Subcutaneous adipose tissue (tissue), 4 donors: ENCODE results near the gene LDLRAD3. TPM values are rescaled to one million over a fixed set of nuclear protein-coding genes. Genes with fewer than 3 reads are reported as not detected.

Experiments used
- total RNA-seq, 4 donors: library from RNA; depleted of rRNA; stranded (reverse); fragments of >200 nt; gene quantifications; one replicate each; pipeline ENCODE4 v1.1.0, GENCODE V29; 2016
- TF ChIP-seq, protein P1 (sequence below): fragments of 450-650 bp; IDR thresholded peaks from one replicate; pipeline ENCODE4 v1.5.1; 2016; ENCODE audit warnings: low read depth, mild to moderate bottlenecking, control low read depth, antibody characterized with exemption, moderate library complexity

LDLRAD3 gene
- total RNA-seq, 4 donors from 2014 or later, result 22.8 to 39.6 (median 29.4) TPM

DNA sequence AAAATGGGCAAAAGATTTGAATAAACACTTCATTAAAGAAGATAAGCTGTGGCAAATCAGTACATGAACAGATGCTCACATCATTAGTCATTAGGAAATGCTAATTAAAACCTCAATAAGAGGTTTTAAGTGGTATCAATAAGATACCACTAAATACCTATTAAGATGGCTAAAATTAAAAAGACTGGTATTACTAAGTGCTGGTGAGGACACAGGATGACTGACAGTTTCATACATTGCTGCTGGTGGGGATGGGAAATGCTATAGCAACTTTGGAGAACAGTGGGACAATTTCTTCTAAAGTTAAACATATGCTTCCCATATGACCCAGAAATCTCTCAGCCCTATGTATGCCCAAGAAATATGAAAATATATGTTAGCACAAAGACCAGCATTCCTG is 276.1 kb downstream of the LDLRAD3 start:
- TF ChIP-seq, protein P1, sequence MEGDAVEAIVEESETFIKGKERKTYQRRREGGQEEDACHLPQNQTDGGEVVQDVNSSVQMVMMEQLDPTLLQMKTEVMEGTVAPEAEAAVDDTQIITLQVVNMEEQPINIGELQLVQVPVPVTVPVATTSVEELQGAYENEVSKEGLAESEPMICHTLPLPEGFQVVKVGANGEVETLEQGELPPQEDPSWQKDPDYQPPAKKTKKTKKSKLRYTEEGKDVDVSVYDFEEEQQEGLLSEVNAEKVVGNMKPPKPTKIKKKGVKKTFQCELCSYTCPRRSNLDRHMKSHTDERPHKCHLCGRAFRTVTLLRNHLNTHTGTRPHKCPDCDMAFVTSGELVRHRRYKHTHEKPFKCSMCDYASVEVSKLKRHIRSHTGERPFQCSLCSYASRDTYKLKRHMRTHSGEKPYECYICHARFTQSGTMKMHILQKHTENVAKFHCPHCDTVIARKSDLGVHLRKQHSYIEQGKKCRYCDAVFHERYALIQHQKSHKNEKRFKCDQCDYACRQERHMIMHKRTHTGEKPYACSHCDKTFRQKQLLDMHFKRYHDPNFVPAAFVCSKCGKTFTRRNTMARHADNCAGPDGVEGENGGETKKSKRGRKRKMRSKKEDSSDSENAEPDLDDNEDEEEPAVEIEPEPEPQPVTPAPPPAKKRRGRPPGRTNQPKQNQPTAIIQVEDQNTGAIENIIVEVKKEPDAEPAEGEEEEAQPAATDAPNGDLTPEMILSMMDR, result no peak

DNA sequence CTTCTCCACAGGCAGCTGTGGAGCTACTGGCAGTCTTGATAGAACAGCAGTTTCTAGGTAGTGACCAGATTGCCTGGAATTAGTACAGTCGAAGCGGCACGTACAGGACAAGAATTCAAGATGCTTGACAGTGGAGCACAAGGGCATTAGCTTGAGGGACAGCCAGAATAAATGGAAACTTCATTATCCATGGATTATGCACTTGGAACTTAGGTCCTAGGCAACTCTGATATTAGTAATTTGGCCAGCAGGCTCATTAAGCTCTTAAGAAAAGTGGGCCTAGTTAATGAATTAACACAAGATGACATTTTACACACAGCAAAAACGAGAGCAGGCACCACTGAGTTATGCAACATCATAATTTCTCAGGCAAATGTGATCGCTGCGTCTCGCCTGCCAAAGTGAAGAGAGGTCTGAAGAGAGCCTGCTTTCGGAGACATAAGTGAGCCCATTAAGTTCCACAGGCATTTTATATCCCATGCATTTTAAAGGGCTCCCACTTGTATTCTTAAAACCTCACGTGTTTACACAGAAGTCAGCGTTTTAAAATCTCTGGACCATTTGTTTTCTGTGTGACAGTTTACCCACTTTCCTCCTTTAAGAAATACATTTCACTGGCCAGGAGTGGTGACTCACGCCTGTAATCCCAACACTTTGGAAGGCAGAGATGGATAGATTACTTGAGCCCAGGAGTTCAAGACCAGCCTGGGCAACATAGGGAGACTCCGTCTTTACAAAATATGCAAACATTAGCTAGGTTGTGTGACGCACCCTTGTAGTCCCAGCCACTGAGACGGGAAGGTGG is 279.2 kb downstream of the LDLRAD3 start:
- TF ChIP-seq, protein P1, result no peak

GRCh38 chr11:36224209-36224882 is 280.5 kb downstream of the LDLRAD3 start:
- TF ChIP-seq, protein P1, result no peak

GRCh38 chr11:36227044-36227443 is 283.2 kb downstream of the LDLRAD3 start:
- TF ChIP-seq, protein P1, result no peak

- TF ChIP-seq, protein P1, result no peak
These were observed 284.8 kb downstream of the LDLRAD3 start for GRCh38 chr11:36228689-36229088.

GRCh38 chr11:36229091-36229705 is 285.3 kb downstream of the LDLRAD3 start:
- TF ChIP-seq, protein P1, result no peak
